GM19452 (cell line): ENCODE data around the gene SRP9.
"Not testable (repeated sequence)": the region's sequence is repeated elsewhere in the genome, so short reads cannot be mapped to it uniquely, and the experiment has no call there.

Experiments
- ATAC-seq: cut with Tn5 transposase; IDR thresholded peaks from one replicate; pipeline ENCODE4 v1.9.1; 2021; ENCODE audit not compliant: unreplicated experiment

The SRP9 gene

DNA sequence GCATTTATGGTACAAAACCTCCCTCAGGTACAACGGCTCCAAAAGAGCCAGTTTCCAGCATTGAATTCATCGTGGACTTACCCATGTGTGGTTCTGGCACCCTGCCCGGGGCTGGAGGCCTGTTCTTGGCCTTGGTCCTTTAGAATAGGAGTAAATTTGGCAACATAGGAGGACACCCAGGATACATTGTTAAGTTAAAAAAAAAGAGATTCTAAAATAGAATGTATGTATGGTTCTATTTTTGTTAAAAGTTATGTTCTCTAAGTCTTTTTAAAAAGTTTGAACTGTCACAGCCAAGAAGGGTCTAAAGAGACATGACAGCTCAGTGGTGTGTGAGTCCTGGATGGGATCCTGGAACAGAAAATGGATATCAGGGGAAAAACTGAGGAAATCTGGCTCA is 58.2 kb downstream of the SRP9 start:
- no peak for ATAC-seq

- ATAC-seq: not testable (repeated sequence)
Measured at GRCh38 chr1:225836296-225836695, 58.7 kb downstream of the SRP9 start.

GRCh38 chr1:225838793-225839192 is 61.2 kb downstream of the SRP9 start:
- no peak for ATAC-seq
